ENCODE data around the gene SGMS1.
"Not testable (repeated sequence)": the region's sequence is repeated elsewhere in the genome, so short reads cannot be mapped to it uniquely, and the experiment has no call there.

DNA sequence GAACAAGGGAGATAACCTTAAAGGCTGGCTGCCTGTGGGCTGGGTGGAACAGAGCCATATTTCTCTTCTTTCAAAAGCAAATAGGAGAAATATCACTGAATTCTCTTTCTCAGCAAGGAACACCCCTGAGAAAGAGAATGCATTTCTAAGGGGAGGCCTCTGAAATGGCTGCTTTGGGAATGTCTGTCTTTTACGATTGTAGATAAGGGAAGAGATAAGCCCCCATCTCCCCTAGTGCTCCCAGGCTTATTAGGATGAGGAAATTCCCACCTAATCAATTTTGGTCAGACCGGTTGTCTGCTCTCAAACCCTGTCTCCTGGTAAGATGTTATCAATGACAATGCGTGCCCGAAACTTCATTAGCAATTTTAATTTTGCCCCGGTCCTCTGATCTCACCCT lies 178.0 kb downstream of the SGMS1 start:
- not testable (repeated sequence) for TF ChIP-seq POLR2AphosphoS5 (IDR thresholded peaks at IDR 0.05; ENCODE audit: insufficient read depth in 1 of 2, low read depth in 1 of 2); POLR2A (IDR thresholded peaks at IDR 0.05)
- TF ChIP-seq, protein P1, sequence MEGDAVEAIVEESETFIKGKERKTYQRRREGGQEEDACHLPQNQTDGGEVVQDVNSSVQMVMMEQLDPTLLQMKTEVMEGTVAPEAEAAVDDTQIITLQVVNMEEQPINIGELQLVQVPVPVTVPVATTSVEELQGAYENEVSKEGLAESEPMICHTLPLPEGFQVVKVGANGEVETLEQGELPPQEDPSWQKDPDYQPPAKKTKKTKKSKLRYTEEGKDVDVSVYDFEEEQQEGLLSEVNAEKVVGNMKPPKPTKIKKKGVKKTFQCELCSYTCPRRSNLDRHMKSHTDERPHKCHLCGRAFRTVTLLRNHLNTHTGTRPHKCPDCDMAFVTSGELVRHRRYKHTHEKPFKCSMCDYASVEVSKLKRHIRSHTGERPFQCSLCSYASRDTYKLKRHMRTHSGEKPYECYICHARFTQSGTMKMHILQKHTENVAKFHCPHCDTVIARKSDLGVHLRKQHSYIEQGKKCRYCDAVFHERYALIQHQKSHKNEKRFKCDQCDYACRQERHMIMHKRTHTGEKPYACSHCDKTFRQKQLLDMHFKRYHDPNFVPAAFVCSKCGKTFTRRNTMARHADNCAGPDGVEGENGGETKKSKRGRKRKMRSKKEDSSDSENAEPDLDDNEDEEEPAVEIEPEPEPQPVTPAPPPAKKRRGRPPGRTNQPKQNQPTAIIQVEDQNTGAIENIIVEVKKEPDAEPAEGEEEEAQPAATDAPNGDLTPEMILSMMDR (IDR thresholded peaks at IDR 0.05), result not testable (repeated sequence)

Data from vagina (tissue), 2 donors.